ENCODE data around the gene SLC29A4. TPM values are rescaled to one million over a fixed set of nuclear protein-coding genes. Genes with fewer than 3 reads are reported as not detected.
"Not testable (repeated sequence)": the region's sequence is repeated elsewhere in the genome, so short reads cannot be mapped to it uniquely, and the experiment has no call there.

The SLC29A4 gene
- total RNA-seq, 1 donor from 2014 or later: 2.9 TPM

- DNase-seq (ENCODE audit: low spot score): no peak
- no peak for ATAC-seq
These were observed 8.3 kb upstream of the SLC29A4 start for GRCh38 chr7:5274441-5274840.

DNA sequence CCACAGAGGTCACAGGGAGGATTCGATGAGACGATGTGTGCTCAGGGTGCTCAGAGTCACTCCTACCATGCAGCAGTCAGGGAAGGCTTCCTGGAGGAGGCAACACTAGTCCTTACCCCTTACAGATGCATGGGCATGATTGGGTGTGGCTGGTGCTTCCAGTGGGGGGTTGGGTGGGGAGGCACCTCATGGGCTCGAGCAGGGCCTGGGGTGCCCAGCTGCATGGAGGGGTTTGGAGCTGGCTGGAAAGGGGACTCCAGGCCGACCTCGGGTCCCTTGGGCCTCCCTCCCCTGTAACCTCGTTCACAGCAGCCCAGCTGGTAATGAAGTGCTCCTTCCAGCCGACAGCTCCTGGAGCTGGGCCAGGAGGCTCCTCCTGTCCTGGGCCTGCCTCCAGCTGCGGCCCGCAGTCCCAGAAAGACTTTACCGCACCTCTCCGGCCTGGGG, 7.7 kb upstream of the SLC29A4 start:
- DNase-seq (ENCODE audit: low spot score): not testable (repeated sequence)
- ATAC-seq: peak; percentile 27

DNA sequence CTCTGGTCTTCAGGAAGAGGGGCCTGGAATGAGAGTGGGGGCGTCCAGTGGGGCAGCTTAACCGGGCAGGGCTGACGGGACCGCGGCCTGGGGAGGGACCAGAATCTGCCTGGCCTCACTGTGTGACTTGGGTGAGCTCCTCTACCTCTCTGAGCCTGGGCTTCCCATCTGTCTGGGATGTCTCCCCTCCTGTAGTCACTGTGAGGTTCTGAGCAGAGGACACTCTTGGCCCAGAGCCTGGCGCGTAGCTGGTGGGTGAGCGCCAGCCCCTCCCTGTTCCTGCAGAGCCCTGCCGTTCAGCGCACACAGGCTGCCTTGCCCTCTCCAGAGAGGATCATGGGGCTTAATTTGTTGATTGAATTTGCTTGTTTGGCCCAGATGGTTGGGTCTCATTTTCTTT, 7.2 kb upstream of the SLC29A4 start:
- not testable (repeated sequence) for ATAC-seq; DNase-seq (ENCODE audit: low spot score)

- DNase-seq (ENCODE audit: low spot score); ATAC-seq: not testable (repeated sequence)
These were observed 6.6 kb upstream of the SLC29A4 start for GRCh38 chr7:5276123-5276522.

DNA sequence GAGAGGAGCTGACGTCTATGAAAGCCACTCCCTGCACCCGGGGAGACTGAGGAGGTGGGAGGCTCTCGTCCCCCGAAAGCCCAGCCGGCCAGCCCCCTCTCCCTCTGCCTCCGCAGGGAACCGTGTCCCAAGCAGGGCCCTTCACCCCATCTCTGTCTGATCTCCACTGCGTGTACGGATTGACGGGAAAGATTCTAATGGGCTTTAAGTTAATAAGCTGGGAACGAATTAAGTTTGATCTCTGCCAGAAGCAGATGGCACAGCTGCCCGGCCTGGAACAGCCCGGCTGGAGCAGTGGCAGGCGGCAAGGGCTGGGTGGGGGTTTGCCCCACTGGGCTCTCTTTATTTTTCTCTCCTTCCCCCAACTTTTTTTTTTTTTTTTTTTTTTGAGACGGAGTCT, 6.1 kb upstream of the SLC29A4 start:
- ATAC-seq: no peak
- DNase-seq (ENCODE audit: low spot score): no peak

DNA sequence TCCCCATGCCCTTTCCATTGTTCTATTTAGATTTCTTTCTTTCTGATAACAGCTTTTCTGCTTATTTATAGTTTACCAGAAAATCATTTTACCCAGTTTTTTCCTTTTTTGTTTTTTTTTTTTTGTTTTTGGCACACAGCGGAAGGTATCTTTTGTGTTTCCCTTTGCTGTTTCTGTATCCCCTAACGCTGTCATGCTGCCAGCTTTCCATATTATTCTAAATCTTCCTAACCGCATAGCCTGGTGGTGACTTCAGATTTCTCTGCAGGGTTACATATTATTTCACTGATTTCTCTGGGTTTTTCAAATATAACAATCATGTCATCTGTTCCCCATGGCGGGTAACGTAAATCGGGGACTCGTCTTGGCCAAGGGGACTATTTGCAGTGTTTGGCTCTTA, 4.0 kb upstream of the SLC29A4 start:
- no peak for ATAC-seq
- no peak for DNase-seq (ENCODE audit: low spot score)

DNA sequence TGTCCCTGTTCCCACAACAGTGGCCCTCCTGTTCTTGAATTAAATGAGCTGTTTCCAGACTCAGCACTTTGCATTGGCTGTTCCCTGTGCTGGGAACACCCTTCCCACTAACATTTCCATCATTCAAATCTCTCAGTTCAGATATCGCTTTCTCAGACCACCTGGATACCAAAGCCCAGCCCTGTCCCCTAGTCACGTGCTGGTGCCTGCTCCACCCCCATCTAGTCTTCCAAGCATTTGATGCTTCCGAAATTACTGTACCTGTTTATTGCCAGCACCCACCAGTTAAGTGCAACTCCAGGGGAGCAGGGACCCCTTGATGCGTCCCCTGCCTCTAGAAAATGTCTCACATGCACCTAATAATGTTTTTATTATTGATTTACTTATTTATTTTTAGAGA, 3.0 kb upstream of the SLC29A4 start:
- no peak for ATAC-seq

DNA sequence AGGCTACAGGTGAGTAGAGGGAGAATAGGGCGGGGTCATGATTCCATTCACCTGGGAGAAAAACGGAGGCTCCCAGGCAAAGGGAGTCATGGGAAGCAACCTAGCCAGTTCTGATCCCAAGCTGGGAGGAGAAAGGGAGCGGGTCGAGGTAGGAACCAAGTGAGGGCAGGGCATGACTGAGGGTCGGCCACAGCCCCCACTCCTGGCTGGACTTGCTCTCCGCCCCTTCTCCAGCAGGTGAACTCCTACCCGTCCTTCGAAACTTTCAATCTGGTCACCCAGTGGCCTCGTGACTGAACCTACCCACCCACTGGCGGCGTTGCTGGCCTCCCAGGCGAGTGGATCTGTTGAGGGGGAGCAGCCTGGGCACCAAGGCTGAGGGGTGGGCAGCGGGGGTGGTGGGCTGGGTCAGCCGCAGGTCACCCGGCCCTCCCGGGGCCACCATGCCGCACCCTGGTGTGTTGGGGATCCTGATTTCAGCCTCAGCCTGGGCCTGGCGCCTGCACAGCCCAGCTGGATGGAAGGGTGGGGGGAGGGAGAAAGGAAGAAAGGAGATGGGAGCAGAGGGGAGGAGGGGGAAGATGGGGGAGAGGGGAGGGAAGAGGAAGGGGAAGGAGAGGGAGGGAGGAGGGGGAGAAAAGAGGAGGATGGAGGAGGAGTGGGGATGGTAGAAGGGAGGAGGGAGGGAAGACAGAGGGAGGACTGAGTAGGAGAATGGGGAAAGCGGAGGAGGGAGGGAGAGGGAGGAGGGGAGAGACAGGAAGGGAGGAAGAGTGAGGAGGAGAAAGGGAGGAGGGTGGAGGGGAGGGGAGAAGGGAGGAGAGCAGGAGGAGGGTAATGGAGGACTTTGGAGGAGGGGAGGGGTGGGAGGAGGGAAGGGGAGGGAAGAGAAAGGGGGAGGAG, 894 bp upstream of the SLC29A4 start:
- ATAC-seq; DNase-seq (ENCODE audit: low spot score): not testable (repeated sequence)

More for the DNA sequence above, 3.0 kb upstream of the SLC29A4 start:
- no peak for DNase-seq (ENCODE audit: low spot score)

DNA sequence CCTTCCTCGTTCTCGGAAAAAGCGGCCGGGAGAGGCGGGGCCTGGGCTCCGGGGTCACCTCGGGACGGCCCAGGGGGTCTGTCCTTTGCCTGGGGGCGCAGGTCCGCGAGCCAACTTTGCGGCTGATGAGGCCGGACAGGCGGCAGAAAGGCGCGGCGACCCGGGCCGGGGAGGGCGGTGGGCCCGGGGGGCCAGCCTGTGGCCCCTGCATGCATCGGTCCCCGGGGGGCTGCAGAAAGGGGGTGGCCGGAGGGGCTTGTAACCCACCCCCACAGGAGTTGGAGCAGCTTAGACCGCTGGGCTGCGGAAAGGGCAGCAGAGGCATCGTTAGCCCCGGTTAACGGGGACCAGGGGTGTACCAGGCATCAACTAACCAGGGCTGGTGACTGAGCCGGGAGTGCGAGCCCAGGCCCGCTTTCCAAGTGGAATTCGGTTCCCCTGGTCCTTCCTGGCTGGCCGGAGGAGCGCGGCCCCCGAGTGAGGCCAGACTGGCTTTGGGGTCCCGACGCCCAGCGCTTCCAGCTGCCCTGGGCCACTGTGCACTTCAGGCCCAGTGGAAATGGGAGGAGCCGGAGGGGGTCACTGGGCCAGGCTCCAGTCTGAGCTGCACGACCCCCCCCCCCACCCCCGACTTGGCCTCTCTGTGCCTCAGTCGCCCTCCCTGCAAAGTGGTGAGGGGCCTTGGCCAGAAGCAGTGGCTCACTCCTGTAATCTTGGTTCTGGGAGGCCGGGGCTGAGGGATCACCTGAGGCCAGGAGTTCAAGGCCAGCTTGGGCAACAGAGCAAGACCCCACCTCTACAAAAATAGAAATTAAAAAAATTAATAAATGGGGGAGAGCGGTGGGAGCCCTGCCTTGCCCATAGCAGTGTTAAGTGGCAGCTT, 919 bp downstream of the SLC29A4 start:
- DNase-seq (ENCODE audit: low spot score) (no peak), ATAC-seq (peak; percentile 47)

DNA sequence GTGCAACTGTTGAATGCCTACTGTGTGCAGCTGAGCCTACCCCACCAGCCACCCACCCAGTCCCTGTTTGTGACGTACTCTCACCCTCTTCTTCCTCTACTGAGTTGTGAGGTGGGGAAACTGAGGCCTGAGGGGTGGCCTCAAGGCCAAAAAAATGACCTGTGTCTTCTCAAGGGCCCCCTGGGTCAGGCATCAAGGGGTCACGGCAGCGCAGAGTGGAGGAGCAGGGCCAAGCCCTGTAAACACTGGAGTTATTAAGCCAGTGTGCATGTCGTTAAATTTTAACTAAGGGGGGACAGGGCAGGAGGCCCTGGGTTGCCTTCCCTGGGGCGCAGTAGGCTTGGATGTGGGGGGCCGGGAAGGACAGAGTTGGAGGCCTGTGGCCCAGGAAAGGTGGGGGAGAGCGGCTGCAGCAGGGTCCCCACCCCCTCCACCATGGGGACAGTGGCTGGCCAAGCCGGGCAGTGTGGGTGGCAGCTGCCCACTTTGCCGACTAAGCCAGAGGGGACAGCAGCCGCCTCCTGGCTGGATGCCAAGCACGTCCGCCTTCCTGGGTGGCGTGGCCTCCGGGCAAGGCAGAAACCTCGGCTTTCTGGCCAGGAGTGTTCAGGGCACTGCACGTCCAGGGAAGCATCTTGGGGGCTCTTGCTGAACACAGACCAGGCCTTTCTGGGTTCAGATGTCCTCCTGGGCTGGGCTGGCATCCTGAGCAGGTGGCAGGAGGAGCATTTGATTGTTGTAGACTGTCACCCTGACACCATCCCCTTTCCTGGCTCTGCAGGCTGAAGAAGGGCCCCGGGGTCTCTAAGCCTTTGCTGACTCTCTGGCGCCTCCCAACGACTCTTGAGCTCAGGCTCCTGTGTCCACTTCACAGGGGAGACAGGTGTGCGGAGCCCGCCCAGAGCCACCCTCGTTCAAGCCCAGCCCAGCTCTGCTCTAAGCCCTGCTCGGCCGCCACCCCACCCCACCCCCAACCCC, 1.9 kb downstream of the SLC29A4 start:
- peak; percentile 67 for DNase-seq (ENCODE audit: low spot score)
- peak; percentile 80 for ATAC-seq

- DNase-seq (ENCODE audit: low spot score) (no peak), ATAC-seq (no peak)
These were observed 4.2 kb downstream of the SLC29A4 start for GRCh38 chr7:5286933-5287332.

DNA sequence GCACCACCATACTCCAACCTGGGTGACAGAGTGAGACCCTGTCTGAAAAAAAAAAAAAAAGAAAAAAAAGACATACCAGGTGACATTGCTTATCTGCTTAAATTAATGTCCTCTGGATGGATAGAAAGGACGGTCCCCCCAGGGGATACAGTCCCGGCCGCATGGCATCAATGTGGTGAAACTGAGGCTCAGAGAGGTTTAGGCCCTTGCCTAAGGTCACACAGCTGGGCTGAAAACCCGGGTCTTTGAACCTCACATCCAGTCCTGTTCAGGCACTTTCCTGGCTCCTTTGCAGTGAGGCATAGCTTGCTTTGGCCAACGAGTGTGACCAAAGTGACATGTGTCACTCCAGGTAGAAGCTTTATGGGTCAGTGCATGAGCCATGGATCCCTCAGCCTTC, 4.6 kb downstream of the SLC29A4 start:
- DNase-seq (ENCODE audit: low spot score); ATAC-seq: not testable (repeated sequence)

DNA sequence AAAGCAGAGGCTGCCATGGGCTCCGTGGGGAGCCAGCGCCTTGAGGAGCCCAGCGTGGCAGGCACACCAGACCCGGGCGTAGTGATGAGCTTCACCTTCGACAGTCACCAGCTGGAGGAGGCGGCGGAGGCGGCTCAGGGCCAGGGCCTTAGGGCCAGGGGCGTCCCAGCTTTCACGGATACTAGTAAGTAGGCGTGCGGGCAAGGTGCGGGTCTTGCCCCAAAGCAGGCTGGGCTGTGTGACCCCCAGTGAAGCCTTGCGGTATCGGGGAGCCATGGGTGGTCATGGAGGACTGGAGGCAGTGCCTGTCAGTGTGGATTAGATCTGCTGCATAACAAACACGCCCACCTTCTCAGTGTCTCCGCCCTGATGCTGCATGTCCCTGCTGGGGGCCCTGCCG, 5.1 kb downstream of the SLC29A4 start:
- ATAC-seq (no peak), DNase-seq (ENCODE audit: low spot score) (no peak)

DNA sequence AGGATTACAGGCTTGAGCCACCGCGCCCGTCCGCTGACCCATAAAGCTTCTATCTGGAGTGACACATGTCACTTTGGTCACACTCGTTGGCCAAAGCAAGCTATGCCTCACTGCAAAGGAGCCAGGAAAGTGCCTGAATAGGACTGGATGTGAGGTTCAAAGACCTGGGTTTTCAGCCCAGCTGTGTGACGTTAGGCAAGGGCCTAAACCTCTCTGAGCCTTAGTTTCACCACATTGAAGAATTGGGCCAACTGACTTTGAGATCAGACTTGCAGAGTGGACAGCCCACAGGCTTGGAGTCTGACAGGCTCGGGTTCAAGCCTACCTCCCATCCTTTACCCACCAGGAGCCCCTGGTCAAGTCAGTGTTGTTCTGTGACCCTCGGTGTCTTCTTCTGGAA, 5.8 kb downstream of the SLC29A4 start:
- not testable (repeated sequence) for ATAC-seq; DNase-seq (ENCODE audit: low spot score)

- ATAC-seq: no peak
- DNase-seq (ENCODE audit: low spot score): no peak
These were observed 6.6 kb downstream of the SLC29A4 start for GRCh38 chr7:5289355-5289754.

DNA sequence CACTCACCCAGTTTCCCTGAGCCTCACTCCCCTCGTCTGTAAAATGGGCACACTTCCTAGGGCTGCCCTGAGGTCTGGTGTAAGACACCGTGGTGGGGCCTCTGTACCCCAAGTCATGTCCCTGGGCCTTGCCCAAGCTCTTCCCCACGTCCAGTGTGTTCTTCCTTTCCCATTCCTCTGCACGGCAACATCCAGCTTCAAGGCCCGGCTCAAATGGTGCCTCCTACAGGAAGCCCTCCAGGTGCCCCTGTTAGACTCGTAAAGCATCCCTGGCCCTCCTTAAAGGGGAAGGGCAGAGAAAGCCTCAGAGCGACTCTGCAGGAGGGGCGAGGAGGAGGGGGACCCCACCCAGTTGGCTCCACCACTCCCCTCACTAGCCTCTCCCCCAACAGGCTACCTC, 8.6 kb downstream of the SLC29A4 start:
- DNase-seq (ENCODE audit: low spot score) (no peak), ATAC-seq (no peak)

DNA sequence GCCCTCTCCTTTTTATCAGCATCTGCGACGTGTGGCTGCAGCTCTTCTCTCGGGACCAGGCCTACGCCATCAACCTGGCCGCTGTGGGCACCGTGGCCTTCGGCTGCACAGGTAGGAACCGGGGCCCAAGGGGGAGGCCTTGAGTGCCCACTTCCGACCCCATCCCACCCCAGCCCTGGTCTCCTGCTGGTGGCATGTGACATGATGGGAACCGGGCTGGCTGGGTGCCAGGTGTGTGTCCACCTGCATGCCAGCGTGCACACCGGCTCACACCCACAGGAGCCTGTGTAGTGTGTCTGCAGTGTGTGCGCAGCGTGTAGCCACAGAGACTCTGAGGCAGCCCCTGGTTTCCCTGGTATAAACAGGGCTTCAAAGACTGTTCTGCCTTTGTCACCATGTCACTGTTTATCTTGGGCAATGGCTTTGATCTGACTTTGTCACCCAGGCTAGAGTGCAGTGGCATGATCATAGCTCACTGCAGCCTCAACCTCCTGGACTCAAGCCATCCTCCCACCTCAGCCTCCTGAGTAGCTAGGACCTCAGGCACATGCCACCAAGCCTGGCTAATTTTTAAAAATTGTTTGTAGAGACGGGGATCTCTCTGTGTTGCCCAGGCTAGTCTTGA, 9.1 kb downstream of the SLC29A4 start:
- not testable (repeated sequence) for DNase-seq (ENCODE audit: low spot score); ATAC-seq

GRCh38 chr7:5294169-5294987, 11.6 kb downstream of the SLC29A4 start:
- DNase-seq (ENCODE audit: low spot score) (no peak), ATAC-seq (no peak)
